Liver (tissue), 9 donors: ENCODE measurements around the gene ST8SIA5. TPM values are rescaled to one million over a fixed set of nuclear protein-coding genes. Genes with fewer than 3 reads are reported as not detected.

Experiments used
- DNase-seq: peaks from one replicate; pipeline ENCODE4 v3.0.0-alpha.2; 2017; ENCODE audit warnings: low spot score
- H3K27ac ChIP-seq, 2 donors: one replicate each; pipeline ENCODE4 v1.7.0; 2013; ENCODE audit warnings: inconsistent platforms in 2 of 2, low read length in 2 of 2, control low read depth in 1 of 2, low read depth in 1 of 2, mild to moderate bottlenecking in 1 of 2
- H3K27me3 ChIP-seq, 4 donors: one replicate each; pipeline versions ENCODE4 v1.6.1 to v1.7.0; 2013; ENCODE audit warnings: low read length in 3 of 4, inconsistent platforms in 1 of 4, mild to moderate bottlenecking in 1 of 4, moderate library complexity in 1 of 4; ENCODE audit not compliant: control insufficient read depth in 4 of 4, insufficient read depth in 4 of 4
- H3K36me3 ChIP-seq, 4 donors: one replicate each; pipeline versions ENCODE4 v1.6.1 to v1.7.0; 2013; ENCODE audit warnings: low read length in 3 of 4, mild to moderate bottlenecking in 3 of 4, low read depth in 1 of 4, moderate library complexity in 1 of 4; ENCODE audit not compliant: control insufficient read depth in 4 of 4, insufficient read depth in 3 of 4
- H3K4me1 ChIP-seq, 4 donors: one replicate each; pipeline versions ENCODE4 v1.6.1 to v1.7.0; 2013; ENCODE audit warnings: low read length in 3 of 4, mild to moderate bottlenecking in 3 of 4, moderate library complexity in 1 of 4; ENCODE audit not compliant: control insufficient read depth in 4 of 4, insufficient read depth in 4 of 4
- H3K4me3 ChIP-seq, 3 donors: one replicate each; pipeline versions ENCODE4 v1.6.1 to v1.7.0; 2013; ENCODE audit warnings: low read length in 3 of 3, control low read depth in 1 of 3, low read depth in 1 of 3, mild to moderate bottlenecking in 1 of 3
- H3K9ac ChIP-seq, 2 donors: one replicate each; pipeline ENCODE4 v1.7.0; 2013; ENCODE audit warnings: low read length in 2 of 2, mild to moderate bottlenecking in 2 of 2, moderate library complexity in 2 of 2, control low read depth in 1 of 2, low read depth in 1 of 2
- H3K9me3 ChIP-seq, 4 donors: one replicate each; pipeline versions ENCODE4 v1.6.1 to v1.7.0; 2013; ENCODE audit warnings: low read length in 3 of 4; ENCODE audit not compliant: control insufficient read depth in 4 of 4
- EGR1 ChIP-seq, 2 donors: IDR thresholded peaks; 2 replicates each; pipeline ENCODE4 v1.6.1; 2016 to 2018; ENCODE audit warnings: antibody characterized with exemption in 2 of 2, low read depth in 2 of 2
- FOXA1 ChIP-seq: IDR thresholded peaks from 2 replicates; pipeline ENCODE4 v1.6.1; 2016; ENCODE audit warnings: antibody characterized with exemption
- FOXA2 ChIP-seq: IDR thresholded peaks from 2 replicates; pipeline ENCODE4 v1.6.1; 2016; ENCODE audit warnings: antibody characterized with exemption
- GABPA ChIP-seq, 2 donors: IDR thresholded peaks in 1 of 2; conservative IDR thresholded peaks in 1 of 2; 2 replicates each; pipeline ENCODE4 v1.6.1; 2016; ENCODE audit warnings: antibody characterized with exemption in 2 of 2, mild to moderate bottlenecking in 1 of 2, moderate library complexity in 1 of 2
- HNF4A ChIP-seq, 2 donors: conservative IDR thresholded peaks; 2 replicates each; pipeline ENCODE4 v1.6.1; 2016; ENCODE audit warnings: antibody characterized with exemption in 2 of 2, mild to moderate bottlenecking in 2 of 2
- HNF4G ChIP-seq: IDR thresholded peaks from 2 replicates; pipeline ENCODE4 v1.6.1; 2016; ENCODE audit warnings: antibody characterized with exemption
- JUND ChIP-seq, 2 donors: IDR thresholded peaks; 2 replicates each; pipeline ENCODE4 v1.6.1; 2016; ENCODE audit warnings: antibody characterized with exemption in 2 of 2
- NR2F2 ChIP-seq: IDR thresholded peaks from 2 replicates; pipeline ENCODE4 v1.6.1; 2016; ENCODE audit warnings: antibody characterized with exemption
- RXRA ChIP-seq, 2 donors: IDR thresholded peaks; 2 replicates each; pipeline ENCODE4 v1.6.1; 2017 to 2018; ENCODE audit warnings: antibody characterized with exemption in 2 of 2, mild to moderate bottlenecking in 1 of 2
- YY1 ChIP-seq: IDR thresholded peaks from 2 replicates; pipeline ENCODE4 v1.6.1; 2016; ENCODE audit warnings: antibody characterized with exemption, mild to moderate bottlenecking
- WGBS: extraction: QIAGEN DNeasy Blood & Tissue Kit; methylation state at CpG from one replicate; pipeline ENCODE4 v1.1.7; 2013; 5-methylcytosine and 5-hydroxymethylcytosine counted together
- polyA plus RNA-seq, 2 donors: library from polyadenylated mRNA; stranded (reverse) in 1 of 2; unstranded in 1 of 2; fragments of 200-250 nt in 1 of 2; fragments of >200 nt in 1 of 2; fragmentation: Nextera tagmentation in 1 of 2; extraction: Ambion mirVana in 1 of 2; gene quantifications; one replicate each; pipeline versions ENCODE4 v1.2.1 to v1.2.3, GENCODE V29; 2013 to 2015
- total RNA-seq, 2 donors: library from RNA; depleted of rRNA; stranded (reverse); fragments of >200 nt; gene quantifications; one replicate each; pipeline ENCODE4 v1.2.3, GENCODE V29; 2014
- TF ChIP-seq, protein P1 (sequence below): IDR thresholded peaks from 2 replicates; pipeline ENCODE4 v1.6.1; 2016; ENCODE audit warnings: antibody characterized with exemption
- TF ChIP-seq, protein P2 (sequence below): IDR thresholded peaks from 2 replicates; pipeline ENCODE4 v1.6.1; 2016; ENCODE audit warnings: antibody characterized with exemption
- TF ChIP-seq, protein P3 (sequence below): IDR thresholded peaks from 2 replicates; pipeline ENCODE4 v1.6.1; 2016; ENCODE audit warnings: antibody characterized with exemption
- TF ChIP-seq, protein P4 (sequence below): fragments of 150-350 bp; IDR thresholded peaks from 2 replicates; pipeline ENCODE4 v1.5.1; 2017; ENCODE audit warnings: improper control_type of control experiment, low read depth, low read length; ENCODE audit not compliant: missing input control
- TF ChIP-seq, protein P5 (sequence below): IDR thresholded peaks from 2 replicates; pipeline ENCODE4 v1.6.1; 2016; ENCODE audit warnings: antibody characterized with exemption, mild to moderate bottlenecking
- donor health status: healthy.
- donor health status: healthy.
- donor health status: healthy.
- donor health status: healthy.
- donor health status: healthy.

The ST8SIA5 gene
- total and polyA plus RNA-seq, 4 donors: under 0.01 to 0.12 (median 0.05) TPM; not detected in 1

DNA sequence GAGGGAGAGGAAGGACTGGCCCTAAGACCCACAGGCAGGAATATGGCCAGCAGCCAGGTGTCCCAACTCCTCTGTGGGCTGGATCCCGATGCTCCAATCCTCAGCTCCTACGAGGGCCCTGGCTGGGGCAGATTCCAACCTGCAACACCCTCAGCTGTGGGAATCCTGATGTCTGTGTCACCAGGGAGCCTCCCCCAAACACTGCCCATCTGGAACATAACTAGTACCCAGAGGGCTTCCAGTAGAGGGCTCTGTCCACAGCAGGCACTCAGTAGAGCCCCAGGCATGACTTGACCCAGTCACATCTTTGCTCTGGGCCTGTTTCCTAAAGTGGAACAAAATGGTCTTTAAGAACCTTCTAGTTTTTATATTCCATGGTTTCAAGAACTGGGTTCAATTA, 79.2 kb downstream of the ST8SIA5 start:
- WGBS: 72% methylated on average over 2 of the region's 2 CpGs
- Histone ChIP-seq H3K9ac (no peak overlapping the region), H3K36me3 (no peaks in the 10 kb centered on the region), H3K4me1 (no peaks in the 10 kb centered on the region), H3K27ac (no peak overlapping the region), H3K27me3 (peaks cover 0 to 2% (median 0%) of the 10 kb centered on the region in 4 donors), H3K4me3 (no peak overlapping the region), H3K9me3 (no peaks in the 10 kb centered on the region)
- DNase-seq: no peak
- TF ChIP-seq HNF4G (no peak), EGR1 (IDR thresholded peaks at IDR 0.05; ENCODE audit: low read depth in 2 of 2) (no peak), NR2F2 (no peak), GABPA (IDR thresholded peaks at IDR 0.05 in 1 of 2, conservative IDR thresholded peaks at IDR 0.05 in 1 of 2) (no peak), HNF4A (conservative IDR thresholded peaks at IDR 0.05) (no peak), RXRA (IDR thresholded peaks at IDR 0.05) (no peak), JUND (IDR thresholded peaks at IDR 0.05) (no peak), FOXA1 (no peak), FOXA2 (no peak), YY1 (no peak)
- TF ChIP-seq, protein P1, sequence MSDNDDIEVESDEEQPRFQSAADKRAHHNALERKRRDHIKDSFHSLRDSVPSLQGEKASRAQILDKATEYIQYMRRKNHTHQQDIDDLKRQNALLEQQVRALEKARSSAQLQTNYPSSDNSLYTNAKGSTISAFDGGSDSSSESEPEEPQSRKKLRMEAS: no peak
- TF ChIP-seq, protein P2, sequence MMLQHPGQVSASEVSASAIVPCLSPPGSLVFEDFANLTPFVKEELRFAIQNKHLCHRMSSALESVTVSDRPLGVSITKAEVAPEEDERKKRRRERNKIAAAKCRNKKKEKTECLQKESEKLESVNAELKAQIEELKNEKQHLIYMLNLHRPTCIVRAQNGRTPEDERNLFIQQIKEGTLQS: no peak
- TF ChIP-seq, protein P3, sequence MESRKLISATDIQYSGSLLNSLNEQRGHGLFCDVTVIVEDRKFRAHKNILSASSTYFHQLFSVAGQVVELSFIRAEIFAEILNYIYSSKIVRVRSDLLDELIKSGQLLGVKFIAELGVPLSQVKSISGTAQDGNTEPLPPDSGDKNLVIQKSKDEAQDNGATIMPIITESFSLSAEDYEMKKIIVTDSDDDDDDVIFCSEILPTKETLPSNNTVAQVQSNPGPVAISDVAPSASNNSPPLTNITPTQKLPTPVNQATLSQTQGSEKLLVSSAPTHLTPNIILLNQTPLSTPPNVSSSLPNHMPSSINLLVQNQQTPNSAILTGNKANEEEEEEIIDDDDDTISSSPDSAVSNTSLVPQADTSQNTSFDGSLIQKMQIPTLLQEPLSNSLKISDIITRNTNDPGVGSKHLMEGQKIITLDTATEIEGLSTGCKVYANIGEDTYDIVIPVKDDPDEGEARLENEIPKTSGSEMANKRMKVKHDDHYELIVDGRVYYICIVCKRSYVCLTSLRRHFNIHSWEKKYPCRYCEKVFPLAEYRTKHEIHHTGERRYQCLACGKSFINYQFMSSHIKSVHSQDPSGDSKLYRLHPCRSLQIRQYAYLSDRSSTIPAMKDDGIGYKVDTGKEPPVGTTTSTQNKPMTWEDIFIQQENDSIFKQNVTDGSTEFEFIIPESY: no peak
- TF ChIP-seq, protein P4, sequence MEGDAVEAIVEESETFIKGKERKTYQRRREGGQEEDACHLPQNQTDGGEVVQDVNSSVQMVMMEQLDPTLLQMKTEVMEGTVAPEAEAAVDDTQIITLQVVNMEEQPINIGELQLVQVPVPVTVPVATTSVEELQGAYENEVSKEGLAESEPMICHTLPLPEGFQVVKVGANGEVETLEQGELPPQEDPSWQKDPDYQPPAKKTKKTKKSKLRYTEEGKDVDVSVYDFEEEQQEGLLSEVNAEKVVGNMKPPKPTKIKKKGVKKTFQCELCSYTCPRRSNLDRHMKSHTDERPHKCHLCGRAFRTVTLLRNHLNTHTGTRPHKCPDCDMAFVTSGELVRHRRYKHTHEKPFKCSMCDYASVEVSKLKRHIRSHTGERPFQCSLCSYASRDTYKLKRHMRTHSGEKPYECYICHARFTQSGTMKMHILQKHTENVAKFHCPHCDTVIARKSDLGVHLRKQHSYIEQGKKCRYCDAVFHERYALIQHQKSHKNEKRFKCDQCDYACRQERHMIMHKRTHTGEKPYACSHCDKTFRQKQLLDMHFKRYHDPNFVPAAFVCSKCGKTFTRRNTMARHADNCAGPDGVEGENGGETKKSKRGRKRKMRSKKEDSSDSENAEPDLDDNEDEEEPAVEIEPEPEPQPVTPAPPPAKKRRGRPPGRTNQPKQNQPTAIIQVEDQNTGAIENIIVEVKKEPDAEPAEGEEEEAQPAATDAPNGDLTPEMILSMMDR: no peak
- TF ChIP-seq, protein P5, sequence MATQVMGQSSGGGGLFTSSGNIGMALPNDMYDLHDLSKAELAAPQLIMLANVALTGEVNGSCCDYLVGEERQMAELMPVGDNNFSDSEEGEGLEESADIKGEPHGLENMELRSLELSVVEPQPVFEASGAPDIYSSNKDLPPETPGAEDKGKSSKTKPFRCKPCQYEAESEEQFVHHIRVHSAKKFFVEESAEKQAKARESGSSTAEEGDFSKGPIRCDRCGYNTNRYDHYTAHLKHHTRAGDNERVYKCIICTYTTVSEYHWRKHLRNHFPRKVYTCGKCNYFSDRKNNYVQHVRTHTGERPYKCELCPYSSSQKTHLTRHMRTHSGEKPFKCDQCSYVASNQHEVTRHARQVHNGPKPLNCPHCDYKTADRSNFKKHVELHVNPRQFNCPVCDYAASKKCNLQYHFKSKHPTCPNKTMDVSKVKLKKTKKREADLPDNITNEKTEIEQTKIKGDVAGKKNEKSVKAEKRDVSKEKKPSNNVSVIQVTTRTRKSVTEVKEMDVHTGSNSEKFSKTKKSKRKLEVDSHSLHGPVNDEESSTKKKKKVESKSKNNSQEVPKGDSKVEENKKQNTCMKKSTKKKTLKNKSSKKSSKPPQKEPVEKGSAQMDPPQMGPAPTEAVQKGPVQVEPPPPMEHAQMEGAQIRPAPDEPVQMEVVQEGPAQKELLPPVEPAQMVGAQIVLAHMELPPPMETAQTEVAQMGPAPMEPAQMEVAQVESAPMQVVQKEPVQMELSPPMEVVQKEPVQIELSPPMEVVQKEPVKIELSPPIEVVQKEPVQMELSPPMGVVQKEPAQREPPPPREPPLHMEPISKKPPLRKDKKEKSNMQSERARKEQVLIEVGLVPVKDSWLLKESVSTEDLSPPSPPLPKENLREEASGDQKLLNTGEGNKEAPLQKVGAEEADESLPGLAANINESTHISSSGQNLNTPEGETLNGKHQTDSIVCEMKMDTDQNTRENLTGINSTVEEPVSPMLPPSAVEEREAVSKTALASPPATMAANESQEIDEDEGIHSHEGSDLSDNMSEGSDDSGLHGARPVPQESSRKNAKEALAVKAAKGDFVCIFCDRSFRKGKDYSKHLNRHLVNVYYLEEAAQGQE: no peak

DNA sequence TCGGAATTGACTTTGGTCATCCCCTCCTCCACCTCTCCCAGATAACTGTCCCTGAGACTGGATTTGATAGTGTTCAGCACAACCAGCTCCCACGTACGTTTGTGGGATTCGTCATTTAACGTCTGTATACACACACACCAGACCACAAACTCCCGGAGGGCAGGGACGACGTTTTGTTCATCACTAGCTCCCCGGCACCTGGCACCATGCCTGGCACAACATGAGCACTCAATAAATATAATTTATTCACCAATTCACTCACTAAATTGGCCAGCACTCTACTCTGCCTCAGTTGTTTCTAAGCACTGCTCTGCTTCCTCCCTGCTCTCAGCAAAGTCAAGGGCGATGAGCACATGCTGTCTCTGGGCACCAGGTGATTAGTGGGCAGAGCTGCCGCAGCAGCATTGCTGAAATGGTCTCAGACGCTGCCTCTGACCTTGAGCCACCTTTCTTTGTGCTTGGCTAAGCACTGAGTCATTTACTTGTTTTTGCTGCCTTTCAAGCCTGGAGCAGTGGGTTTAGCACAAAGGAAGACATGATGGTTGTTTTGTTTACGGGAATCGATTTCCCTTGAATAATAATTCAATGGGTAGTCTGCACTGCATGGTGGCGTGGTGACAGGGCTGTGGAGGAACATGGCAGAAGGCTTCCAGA, 80.5 kb downstream of the ST8SIA5 start:
- Histone ChIP-seq H3K4me1 (no peaks in the 10 kb centered on the region), H3K9ac (no peak overlapping the region), H3K36me3 (no peaks in the 10 kb centered on the region), H3K4me3 (no peak overlapping the region), H3K27ac (no peak overlapping the region), H3K9me3 (no peaks in the 10 kb centered on the region), H3K27me3 (peaks cover 0 to under 1% (median 0%) of the 10 kb centered on the region in 4 donors)
- 71% methylated on average over 15 of the region's 15 CpGs for WGBS
- TF ChIP-seq, protein P2: no peak
- TF ChIP-seq, protein P4: no peak
- TF ChIP-seq, protein P1: no peak
- TF ChIP-seq NR2F2: no peak
- no peak for DNase-seq
